HCT116 (cell line): Measurements from ENCODE around the gene FEM1B. TPM values are rescaled to one million over a fixed set of nuclear protein-coding genes. Genes with fewer than 3 reads are reported as not detected.
A peak's percentile ranks its signal among the peaks of the same experiment; 100 is the strongest.

Source experiments
- ATAC-seq: fragments of 200-7000 bp; cut with Tn5 transposase; 2 replicates; pipeline ENCODE4 v1.9.1; 2020; ENCODE audit warnings: mild to moderate bottlenecking, moderate library complexity
- BruUV-seq: library from RNA; stranded (reverse); fragments of 400-500 nt; replicated peaks from 2 replicates; lab custom pipeline; 2021; lab: Mats Ljungman, UMichigan
- CTCF ChIA-PET: fragments of 300-600 bp; sonication (Branson Sonifier 250); formaldehyde crosslinking; loops from one replicate; lab custom pipeline; 2021; ENCODE audit warnings: antibody characterized with exemption; lab: Charles Lee
- POLR2A ChIA-PET: fragments of 300-600, 350-600 bp; sonication (Branson Sonifier 250); formaldehyde crosslinking; loops from one replicate; lab custom pipeline; 2021; ENCODE audit warnings: antibody characterized with exemption; lab: Charles Lee
- RAD21 ChIA-PET, 2 experiments: fragments of 300-600 bp; sonication (Branson Sonifier 250); formaldehyde crosslinking; loops; one replicate each; lab custom pipeline; 2023; ENCODE audit warnings: low total read pairs in 2 of 2; ENCODE audit not compliant: uncharacterized antibody in 2 of 2, unreplicated experiment in 2 of 2, low non-redundant PET in 1 of 2; lab: Charles Lee
- DNase-seq: peaks from one replicate; pipeline ENCODE4 v3.0.0-alpha.2; 2010; ENCODE audit warnings: low read depth, low spot score
- H2AFZ ChIP-seq: fragments of 200-600 bp; shearing (Covaris generic), sonication (generic); 2 replicates; pipeline ENCODE4 v1.6.1; 2017; ENCODE audit warnings: low read depth, mixed run types, mixed read lengths, antibody characterized with exemption, low read length; ENCODE audit not compliant: poor library complexity, severe bottlenecking
- H3K27ac ChIP-seq: 2 replicates; pipeline ENCODE4 v1.5.1; 2012; ENCODE audit warnings: low read depth, low read length
- H3K27me3 ChIP-seq: fragments of 200-600 bp; sonication (generic); 2 replicates; pipeline ENCODE4 v1.6.1; 2016; ENCODE audit warnings: mixed run types, low read length, mixed read lengths; ENCODE audit not compliant: insufficient read depth
- H3K36me3 ChIP-seq, 2 experiments: fragments of 200-500 bp in 1 of 2; fragments of 200-600 bp in 1 of 2; sonication (Bioruptor generic) in 1 of 2; sonication (generic) in 1 of 2; 2 replicates each; pipeline versions ENCODE4 v1.5.1 to v1.6.1; 2014 to 2016; ENCODE audit warnings: low read length in 2 of 2, inconsistent platforms in 1 of 2, mixed read lengths in 1 of 2, mixed run types in 1 of 2; ENCODE audit not compliant: insufficient read depth in 2 of 2, control insufficient read depth in 1 of 2
- H3K4me1 ChIP-seq, 2 experiments: fragments of 200-600 bp in 1 of 2; sonication (generic) in 1 of 2; 2 replicates each; pipeline versions ENCODE4 v1.5.1 to v1.6.1; 2012 to 2017; ENCODE audit warnings: low read length in 2 of 2, inconsistent platforms in 1 of 2, mild to moderate bottlenecking in 1 of 2, mixed read lengths in 1 of 2, mixed run types in 1 of 2, moderate library complexity in 1 of 2; ENCODE audit not compliant: insufficient read depth in 2 of 2, control insufficient read depth in 1 of 2
- H3K4me2 ChIP-seq: fragments of 200-600 bp; sonication (generic); 2 replicates; pipeline ENCODE4 v1.6.1; 2017; ENCODE audit warnings: mixed run types, low read length, mixed read lengths
- H3K4me3 ChIP-seq, 2 experiments: fragments of 200-600 bp in 1 of 2; sonication (generic) in 1 of 2; replicated peaks in 1 of 2; 2 replicates each; pipeline ENCODE4 v1.5.1; 2011 to 2016; ENCODE audit warnings: low read length in 2 of 2, control low read depth in 1 of 2, low read depth in 1 of 2, mild to moderate bottlenecking in 1 of 2, mixed read lengths in 1 of 2, mixed run types in 1 of 2
- H3K79me2 ChIP-seq: fragments of 200-600 bp; sonication (generic); 2 replicates; pipeline ENCODE4 v1.6.1; 2017; ENCODE audit warnings: mild to moderate bottlenecking, mixed run types, low read length, moderate library complexity, mixed read lengths; ENCODE audit not compliant: insufficient read depth
- H3K9ac ChIP-seq: fragments of 200-600 bp; sonication (generic); 2 replicates; pipeline ENCODE4 v1.6.1; 2016; ENCODE audit warnings: low read length, mixed read lengths
- H3K9me2 ChIP-seq: fragments of 200-600 bp; sonication (generic), shearing (Covaris generic); 2 replicates; pipeline ENCODE4 v1.6.1; 2017; ENCODE audit warnings: mixed run types, mild to moderate bottlenecking, moderate library complexity; ENCODE audit not compliant: insufficient read depth
- H3K9me3 ChIP-seq, 2 experiments: fragments of 200-500 bp in 1 of 2; fragments of 200-600 bp in 1 of 2; sonication (Bioruptor generic) in 1 of 2; sonication (generic) in 1 of 2; 2 replicates each; pipeline ENCODE4 v1.6.1; 2014 to 2017; ENCODE audit warnings: low read length in 2 of 2, mixed read lengths in 2 of 2, inconsistent platforms in 1 of 2, low read depth in 1 of 2, mild to moderate bottlenecking in 1 of 2, mixed run types in 1 of 2, moderate library complexity in 1 of 2; ENCODE audit not compliant: control insufficient read depth in 1 of 2, insufficient read depth in 1 of 2
- H4K20me1 ChIP-seq: fragments of 200-600 bp; sonication (generic), shearing (Covaris generic); 2 replicates; pipeline ENCODE4 v1.6.1; 2017; ENCODE audit warnings: mixed run types, mild to moderate bottlenecking, moderate library complexity; ENCODE audit not compliant: insufficient read depth
- CBX3 ChIP-seq: IDR thresholded peaks from 2 replicates; pipeline ENCODE4 v1.6.1; 2012; ENCODE audit warnings: low read depth
- CTCF ChIP-seq, 3 experiments: fragments of 200-600 bp in 1 of 3; sonication (generic) in 1 of 3; IDR thresholded peaks in 2 of 3; conservative IDR thresholded peaks in 1 of 3; 2 replicates each; pipeline ENCODE4 v1.5.1; 2012 to 2017; ENCODE audit warnings: low read depth in 2 of 3, low read length in 2 of 3, antibody characterized with exemption in 1 of 3, borderline replicate concordance in 1 of 3, control low read depth in 1 of 3, mild to moderate bottlenecking in 1 of 3, mixed read lengths in 1 of 3, mixed run types in 1 of 3, moderate library complexity in 1 of 3; ENCODE audit not compliant: insufficient read depth in 1 of 3
- RAD21 ChIP-seq: IDR thresholded peaks from 2 replicates; pipeline ENCODE4 v1.6.1; 2012; ENCODE audit warnings: low read depth, mild to moderate bottlenecking
- REST ChIP-seq: IDR thresholded peaks from 2 replicates; pipeline ENCODE4 v1.6.1; 2012; ENCODE audit warnings: low read depth
- SIN3A ChIP-seq: IDR thresholded peaks from 2 replicates; pipeline ENCODE4 v1.6.1; 2012; ENCODE audit warnings: low read depth
- SP1 ChIP-seq: IDR thresholded peaks from 2 replicates; pipeline ENCODE4 v1.6.1; 2012; ENCODE audit warnings: low read depth
- intact Hi-C: fragments of 100-400 bp; cut with micrococcal nuclease; formaldehyde crosslinking; loops from 2 replicates; pipeline ENCODE4 v1.10.0; 2022
- total RNA-seq: library from RNA; stranded (reverse); gene quantifications from one replicate; pipeline ENCODE4 v1.2.1, GENCODE V29; 2021; ENCODE audit not compliant: unreplicated experiment

The FEM1B gene
- total RNA-seq, 1 experiment from 2014 or later: 39.7 TPM

- no peak overlapping the region for H3K9ac ChIP-seq
- H3K36me3 ChIP-seq: no peaks in the 10 kb centered on the region
- peak; percentile 38; the same call in 1 of the 2 replicates for TF ChIP-seq RAD21
- no peak for TF ChIP-seq CBX3
- TF ChIP-seq REST: no peak
- TF ChIP-seq SIN3A: no peak
- peak in 2 of 3 experiments; percentile 47 to 65; a peak in 4 of 6 replicates for TF ChIP-seq CTCF (IDR thresholded peaks at IDR 0.05 in 2 of 3, conservative IDR thresholded peaks at IDR 0.05 in 1 of 3; ENCODE audit: borderline replicate concordance in 1 of 3, insufficient read depth in 1 of 3, low read depth in 2 of 3, low read length in 2 of 3)
- no peak for TF ChIP-seq SP1
- BruUV-seq: no TSS peak
- CTCF ChIA-PET: interaction anchor here (0.9 to 3.4 kb wide), 2 partner anchors 10 to 234 kb away, joined by 4 to 17 read pairs; no protein-coding TSS in a partner anchor
- H3K4me1 ChIP-seq: no peaks in the 10 kb centered on the region
- no peak for DNase-seq
- POLR2A ChIA-PET: no interaction called here
- H3K27me3 ChIP-seq: no peaks in the 10 kb centered on the region
- H3K4me3 ChIP-seq: no peak overlapping the region
- intact Hi-C loops: no loop called here
- H3K79me2 ChIP-seq: no peaks in the 10 kb centered on the region
- H2AFZ ChIP-seq: no peak overlapping the region
- ATAC-seq: peak; percentile 81
- H4K20me1 ChIP-seq: no peaks in the 10 kb centered on the region
- no peaks in the 10 kb centered on the region for H3K9me3 ChIP-seq
- RAD21 ChIA-PET: interaction anchor here in 1 of 2 experiments (0.9 kb wide), 1 partner anchor 63 kb away, joined by 3 read pairs; no protein-coding TSS in a partner anchor
- no peak overlapping the region for H3K4me2 ChIP-seq
- H3K9me2 ChIP-seq: no peaks in the 10 kb centered on the region
- H3K27ac ChIP-seq: no peak overlapping the region
Measured at GRCh38 chr15:68316061-68316804, 38.7 kb downstream of the FEM1B start.
